K562 (cell line): Measurements from ENCODE around the gene FAM53B. TPM values are rescaled to one million over a fixed set of nuclear protein-coding genes. Genes with fewer than 3 reads are reported as not detected.

ENCODE experiments used
- CEBPG ChIP-seq, 3 experiments: fragments of 200-800 bp in 1 of 3; sonication (Bioruptor generic) in 1 of 3; sonication (generic) in 1 of 3; formaldehyde crosslinking in 1 of 3; IDR thresholded peaks in 2 of 3; conservative IDR thresholded peaks in 1 of 3; 2 replicates each; pipeline versions ENCODE4 v1.6.1 to v1.8.0; 2016 to 2022; ENCODE audit warnings: missing compliant biosample characterization in 2 of 3, missing genetic modification characterization in 2 of 3, mild to moderate bottlenecking in 1 of 3, missing genetic modification reagents in 1 of 3
- CREB1 ChIP-seq, 2 experiments: sonication (generic) in 1 of 2; formaldehyde crosslinking in 1 of 2; IDR thresholded peaks; 2 replicates each; pipeline versions ENCODE4 v1.6.1 to v1.8.0; 2012 to 2022; ENCODE audit warnings: inconsistent platforms in 1 of 2, mild to moderate bottlenecking in 1 of 2, missing genetic modification reagents in 1 of 2, moderate library complexity in 1 of 2
- HIVEP1 ChIP-seq: fragments of 250-450 bp; sonication (Bioruptor Pico); IDR thresholded peaks from 2 replicates; pipeline ENCODE4 v1.4.0; 2020; ENCODE audit warnings: mild to moderate bottlenecking
- KAT7 ChIP-seq: sonication (generic); formaldehyde crosslinking; IDR thresholded peaks from 2 replicates; pipeline ENCODE4 v1.8.0; 2022; ENCODE audit warnings: missing genetic modification reagents, mild to moderate bottlenecking, borderline replicate concordance
- MAX ChIP-seq: sonication (generic); formaldehyde crosslinking; IDR thresholded peaks from 2 replicates; pipeline ENCODE4 v1.9.0; 2022; ENCODE audit warnings: mild to moderate bottlenecking, missing genetic modification reagents
- MYBL2 ChIP-seq, 2 experiments: fragments of 450-650 bp in 1 of 2; sonication (generic) in 1 of 2; formaldehyde crosslinking in 1 of 2; IDR thresholded peaks; 2 replicates each; pipeline versions ENCODE4 v1.6.1 to v1.8.1; 2017 to 2022; ENCODE audit warnings: borderline replicate concordance in 1 of 2, inconsistent platforms in 1 of 2, low read depth in 1 of 2, mild to moderate bottlenecking in 1 of 2, missing genetic modification reagents in 1 of 2, moderate library complexity in 1 of 2
- RBM17 ChIP-seq: fragments of 200-400 bp; formaldehyde crosslinking; IDR thresholded peaks from 2 replicates; pipeline ENCODE4 v1.6.1; 2017; ENCODE audit warnings: low read depth, mild to moderate bottlenecking, low read length, borderline replicate concordance
- RCOR1 ChIP-seq, 2 experiments: IDR thresholded peaks; 2 replicates each; pipeline ENCODE4 v1.6.1; 2012; ENCODE audit warnings: low read depth in 2 of 2, low read length in 2 of 2, borderline replicate concordance in 1 of 2, improper control_type of control experiment in 1 of 2
- SIN3B ChIP-seq: fragments of 450-650 bp; IDR thresholded peaks from 2 replicates; pipeline ENCODE4 v1.6.1; 2017; ENCODE audit warnings: low read depth, mild to moderate bottlenecking, moderate library complexity
- TCF3 ChIP-seq: sonication (generic); formaldehyde crosslinking; IDR thresholded peaks from 2 replicates; pipeline ENCODE4 v1.4.0; 2020; ENCODE audit warnings: mild to moderate bottlenecking, missing genetic modification reagents
- ZC3H8 ChIP-seq: fragments of 450-650 bp; IDR thresholded peaks from 2 replicates; pipeline ENCODE4 v1.6.1; 2017
- ZEB2 ChIP-seq: fragments of 450-650 bp; IDR thresholded peaks from 2 replicates; pipeline ENCODE4 v1.6.1; 2016
- ZNF23 ChIP-seq: fragments of 250-450 bp; sonication (Bioruptor Pico); IDR thresholded peaks from 2 replicates; pipeline ENCODE4 v1.4.0; 2020; ENCODE audit warnings: mild to moderate bottlenecking
- ZNF311 ChIP-seq: fragments of 250-450 bp; sonication (Bioruptor Pico); IDR thresholded peaks from 2 replicates; pipeline ENCODE4 v1.4.0; 2020; ENCODE audit warnings: mild to moderate bottlenecking, moderate library complexity
- ZNF695 ChIP-seq: fragments of 450-650 bp; formaldehyde crosslinking; IDR thresholded peaks from 2 replicates; pipeline ENCODE4 v1.4.0; 2020; ENCODE audit warnings: mild to moderate bottlenecking, moderate library complexity
- ZNF77 ChIP-seq: fragments of 250-450 bp; sonication (Bioruptor Pico); IDR thresholded peaks from 2 replicates; pipeline ENCODE4 v1.5.0; 2020
- ZNF785 ChIP-seq: fragments of 250-450 bp; sonication (Bioruptor Pico); IDR thresholded peaks from 2 replicates; pipeline ENCODE4 v1.4.0; 2020; ENCODE audit warnings: mild to moderate bottlenecking
- polyA plus RNA-seq, 8 experiments: library from polyadenylated mRNA; depleted of rRNA in 4 of 8; stranded (reverse) in 5 of 8; unstranded in 3 of 8; fragments of >200 nt; fragmentation: Nextera tagmentation in 2 of 8; fragmentation: Illumina TruSeq in 1 of 8; extraction: Ambion mirVana in 2 of 8; extraction: Trizol in 1 of 8; gene quantifications; 2 replicates each; pipeline versions ENCODE4 v1.2.1 to v1.2.3, GENCODE V29; 2011 to 2014; ENCODE audit warnings: inconsistent platforms in 1 of 8, missing spikeins in 1 of 8
- total RNA-seq, 7 experiments: library from RNA; depleted of rRNA in 6 of 7; stranded (reverse); fragments of >200 nt in 6 of 7; fragmentation: Illumina TruSeq in 2 of 7; extraction: Trizol in 2 of 7; gene quantifications; 2 replicates each; pipeline versions ENCODE4 v1.2.1 to v1.2.3, GENCODE V29; 2011 to 2021; ENCODE audit warnings: low replicate concordance in 1 of 7
- TF ChIP-seq, protein P1 (sequence below): sonication (generic); formaldehyde crosslinking; IDR thresholded peaks from 2 replicates; pipeline ENCODE4 v1.8.1; 2023; ENCODE audit warnings: missing genetic modification reagents, mild to moderate bottlenecking, borderline replicate concordance
- TF ChIP-seq, protein P2 (sequence below): sonication (generic); formaldehyde crosslinking; IDR thresholded peaks from 2 replicates; pipeline ENCODE4 v1.8.0; 2022; ENCODE audit warnings: missing genetic modification reagents, mild to moderate bottlenecking, moderate library complexity, borderline replicate concordance
- TF ChIP-seq, protein P3 (sequence below): fragments of 450-650 bp; formaldehyde crosslinking; IDR thresholded peaks from 2 replicates; pipeline ENCODE4 v1.4.0; 2020; ENCODE audit warnings: mild to moderate bottlenecking, moderate library complexity

The FAM53B gene
- total and polyA plus RNA-seq, 9 of the 15 experiments (the other 6 are each of a cell fraction or from before 2014, with no cell fraction given): 0.03 to 16.5 (median 5.0) TPM

- TF ChIP-seq MAX (CRISPR knock-in tag) (no peak), SIN3B (no peak), RCOR1 (IDR thresholded peaks at IDR 0.05; ENCODE audit: borderline replicate concordance in 1 of 2, low read depth in 2 of 2, low read length in 2 of 2) (peak in 1 of 2 experiments; percentile 48; a peak in 1 of 4 replicates), HIVEP1 (no peak), TCF3 (CRISPR knock-in tag) (peak; percentile 50), ZC3H8 (no peak), ZNF23 (CRISPR knock-in tag) (no peak), KAT7 (CRISPR knock-in tag) (no peak), CEBPG (CRISPR knock-in tag; IDR thresholded peaks at IDR 0.05) (peak; percentile 92), CEBPG (tag; conservative IDR thresholded peaks at IDR 0.05 in 1 of 2, IDR thresholded peaks at IDR 0.05 in 1 of 2) (peak; percentile 45 to 77; a peak in 3 of 4 replicates), ZNF695 (CRISPR knock-in tag) (no peak), ZNF311 (no peak), RBM17 (no peak), MYBL2 (IDR thresholded peaks at IDR 0.05; ENCODE audit: low read depth) (no peak), MYBL2 (CRISPR knock-in tag; IDR thresholded peaks at IDR 0.05; ENCODE audit: borderline replicate concordance) (no peak), ZNF77 (no peak), CREB1 (IDR thresholded peaks at IDR 0.05) (no peak), CREB1 (CRISPR knock-in tag; IDR thresholded peaks at IDR 0.05) (no peak), ZNF785 (no peak), ZEB2 (no peak)
- TF ChIP-seq, protein P1, sequence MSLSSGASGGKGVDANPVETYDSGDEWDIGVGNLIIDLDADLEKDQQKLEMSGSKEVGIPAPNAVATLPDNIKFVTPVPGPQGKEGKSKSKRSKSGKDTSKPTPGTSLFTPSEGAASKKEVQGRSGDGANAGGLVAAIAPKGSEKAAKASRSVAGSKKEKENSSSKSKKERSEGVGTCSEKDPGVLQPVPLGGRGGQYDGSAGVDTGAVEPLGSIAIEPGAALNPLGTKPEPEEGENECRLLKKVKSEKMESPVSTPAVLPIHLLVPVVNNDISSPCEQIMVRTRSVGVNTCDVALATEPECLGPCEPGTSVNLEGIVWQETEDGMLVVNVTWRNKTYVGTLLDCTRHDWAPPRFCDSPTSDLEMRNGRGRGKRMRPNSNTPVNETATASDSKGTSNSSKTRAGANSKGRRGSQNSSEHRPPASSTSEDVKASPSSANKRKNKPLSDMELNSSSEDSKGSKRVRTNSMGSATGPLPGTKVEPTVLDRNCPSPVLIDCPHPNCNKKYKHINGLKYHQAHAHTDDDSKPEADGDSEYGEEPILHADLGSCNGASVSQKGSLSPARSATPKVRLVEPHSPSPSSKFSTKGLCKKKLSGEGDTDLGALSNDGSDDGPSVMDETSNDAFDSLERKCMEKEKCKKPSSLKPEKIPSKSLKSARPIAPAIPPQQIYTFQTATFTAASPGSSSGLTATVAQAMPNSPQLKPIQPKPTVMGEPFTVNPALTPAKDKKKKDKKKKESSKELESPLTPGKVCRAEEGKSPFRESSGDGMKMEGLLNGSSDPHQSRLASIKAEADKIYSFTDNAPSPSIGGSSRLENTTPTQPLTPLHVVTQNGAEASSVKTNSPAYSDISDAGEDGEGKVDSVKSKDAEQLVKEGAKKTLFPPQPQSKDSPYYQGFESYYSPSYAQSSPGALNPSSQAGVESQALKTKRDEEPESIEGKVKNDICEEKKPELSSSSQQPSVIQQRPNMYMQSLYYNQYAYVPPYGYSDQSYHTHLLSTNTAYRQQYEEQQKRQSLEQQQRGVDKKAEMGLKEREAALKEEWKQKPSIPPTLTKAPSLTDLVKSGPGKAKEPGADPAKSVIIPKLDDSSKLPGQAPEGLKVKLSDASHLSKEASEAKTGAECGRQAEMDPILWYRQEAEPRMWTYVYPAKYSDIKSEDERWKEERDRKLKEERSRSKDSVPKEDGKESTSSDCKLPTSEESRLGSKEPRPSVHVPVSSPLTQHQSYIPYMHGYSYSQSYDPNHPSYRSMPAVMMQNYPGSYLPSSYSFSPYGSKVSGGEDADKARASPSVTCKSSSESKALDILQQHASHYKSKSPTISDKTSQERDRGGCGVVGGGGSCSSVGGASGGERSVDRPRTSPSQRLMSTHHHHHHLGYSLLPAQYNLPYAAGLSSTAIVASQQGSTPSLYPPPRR (CRISPR knock-in tag): no peak
- TF ChIP-seq, protein P2, sequence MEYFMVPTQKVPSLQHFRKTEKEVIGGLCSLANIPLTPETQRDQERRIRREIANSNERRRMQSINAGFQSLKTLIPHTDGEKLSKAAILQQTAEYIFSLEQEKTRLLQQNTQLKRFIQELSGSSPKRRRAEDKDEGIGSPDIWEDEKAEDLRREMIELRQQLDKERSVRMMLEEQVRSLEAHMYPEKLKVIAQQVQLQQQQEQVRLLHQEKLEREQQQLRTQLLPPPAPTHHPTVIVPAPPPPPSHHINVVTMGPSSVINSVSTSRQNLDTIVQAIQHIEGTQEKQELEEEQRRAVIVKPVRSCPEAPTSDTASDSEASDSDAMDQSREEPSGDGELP: peak; percentile 49
- TF ChIP-seq, protein P3, sequence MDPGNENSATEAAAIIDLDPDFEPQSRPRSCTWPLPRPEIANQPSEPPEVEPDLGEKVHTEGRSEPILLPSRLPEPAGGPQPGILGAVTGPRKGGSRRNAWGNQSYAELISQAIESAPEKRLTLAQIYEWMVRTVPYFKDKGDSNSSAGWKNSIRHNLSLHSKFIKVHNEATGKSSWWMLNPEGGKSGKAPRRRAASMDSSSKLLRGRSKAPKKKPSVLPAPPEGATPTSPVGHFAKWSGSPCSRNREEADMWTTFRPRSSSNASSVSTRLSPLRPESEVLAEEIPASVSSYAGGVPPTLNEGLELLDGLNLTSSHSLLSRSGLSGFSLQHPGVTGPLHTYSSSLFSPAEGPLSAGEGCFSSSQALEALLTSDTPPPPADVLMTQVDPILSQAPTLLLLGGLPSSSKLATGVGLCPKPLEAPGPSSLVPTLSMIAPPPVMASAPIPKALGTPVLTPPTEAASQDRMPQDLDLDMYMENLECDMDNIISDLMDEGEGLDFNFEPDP (CRISPR knock-in tag): no peak
These were observed 103.5 kb downstream of the FAM53B start (continued) for GRCh38 chr10:124640538-124641231.
